Smooth muscle cell (in vitro differentiated cells): ENCODE results near the gene DPEP1. TPM values are rescaled to one million over a fixed set of nuclear protein-coding genes. Genes with fewer than 3 reads are reported as not detected.
A peak's percentile ranks its signal among the peaks of the same experiment; 100 is the strongest.

Experiments
- DNase-seq: peaks from one replicate; lab custom pipeline; 2025; ENCODE audit not compliant: unreplicated experiment; lab: John Stamatoyannopoulos, UW
- H2AFZ ChIP-seq: fragments of 200-600 bp; sonication (generic); 2 replicates; pipeline ENCODE4 v1.6.0; 2016; ENCODE audit warnings: antibody characterized with exemption, low read depth, mild to moderate bottlenecking
- H3F3A ChIP-seq: fragments of 200-600 bp; sonication (generic); 2 replicates; pipeline ENCODE4 v1.6.0; 2017; ENCODE audit warnings: antibody characterized with exemption, low read depth
- H3K27ac ChIP-seq: fragments of 200-600 bp; sonication (generic); 2 replicates; pipeline ENCODE4 v1.5.1; 2016; ENCODE audit warnings: low read depth, mild to moderate bottlenecking
- H3K27me3 ChIP-seq: fragments of 200-600 bp; sonication (generic); 2 replicates; pipeline ENCODE4 v1.6.1; 2016; ENCODE audit warnings: low read depth, mild to moderate bottlenecking
- H3K36me3 ChIP-seq: fragments of 200-600 bp; sonication (generic); 2 replicates; pipeline ENCODE4 v1.5.1; 2016; ENCODE audit warnings: low read depth
- H3K4me1 ChIP-seq: fragments of 200-600 bp; sonication (generic); 2 replicates; pipeline ENCODE4 v1.5.1; 2016; ENCODE audit warnings: low read depth
- H3K4me2 ChIP-seq: fragments of 200-600 bp; sonication (generic); 2 replicates; pipeline ENCODE4 v1.6.0; 2016; ENCODE audit warnings: mild to moderate bottlenecking
- H3K4me3 ChIP-seq: fragments of 200-600 bp; sonication (generic); 2 replicates; pipeline ENCODE4 v1.5.1; 2016; ENCODE audit warnings: mild to moderate bottlenecking
- H3K79me2 ChIP-seq: fragments of 200-600 bp; sonication (generic); 2 replicates; pipeline ENCODE4 v1.6.0; 2016; ENCODE audit warnings: low read depth, mild to moderate bottlenecking
- H3K9ac ChIP-seq: fragments of 200-600 bp; sonication (generic); 2 replicates; pipeline ENCODE4 v1.6.0; 2016; ENCODE audit warnings: low read depth
- H3K9me3 ChIP-seq: fragments of 200-600 bp; sonication (generic); replicated peaks from 2 replicates; pipeline ENCODE4 v1.5.1; 2016; ENCODE audit warnings: low read depth
- H4K20me1 ChIP-seq: fragments of 200-600 bp; sonication (generic); 2 replicates; pipeline ENCODE4 v1.6.0; 2016; ENCODE audit warnings: low read depth
- WGBS: methylation state at CpG from one replicate; pipeline ENCODE4 v1.1.7; 2016; ENCODE audit warnings: low lambda C conversion rate; 5-methylcytosine and 5-hydroxymethylcytosine counted together
- polyA plus RNA-seq: library from polyadenylated mRNA; unstranded; fragments of >200 nt; fragmentation: Nextera tagmentation; extraction: Ambion mirVana; gene quantifications from 2 replicates; pipeline ENCODE4 v1.2.1, GENCODE V29; 2016
- total RNA-seq: library from RNA; depleted of rRNA; stranded (reverse); fragments of >200 nt; gene quantifications from 2 replicates; pipeline ENCODE4 v1.2.3, GENCODE V29; 2014
- TF ChIP-seq, protein P1 (sequence below): fragments of 200-600 bp; sonication (generic); IDR thresholded peaks from 2 replicates; pipeline ENCODE4 v1.5.1; 2017; ENCODE audit warnings: borderline replicate concordance, mild to moderate bottlenecking, antibody characterized with exemption; ENCODE audit not compliant: insufficient read depth, poor library complexity, severe bottlenecking

Gene DPEP1
- total and polyA plus RNA-seq, 2 experiments from 2014 or later: not detected

DNA sequence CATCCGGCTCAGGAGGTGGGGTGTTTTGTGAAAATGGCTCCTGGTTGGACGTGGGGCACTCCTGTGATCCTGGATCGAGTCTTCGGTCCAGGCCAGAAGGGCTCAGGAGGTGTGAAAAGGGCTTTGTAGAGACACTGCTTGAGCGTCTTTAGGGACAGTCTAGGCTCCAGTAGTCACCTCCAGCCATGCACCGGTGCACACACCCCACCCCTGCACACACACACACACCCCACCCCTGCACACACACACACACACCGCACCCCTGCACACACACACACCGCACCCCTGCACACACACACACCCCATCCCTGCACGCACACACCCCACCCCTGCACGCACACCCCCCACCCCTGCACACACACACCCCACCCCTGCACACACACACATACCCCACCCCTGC, 25.0 kb downstream of the DPEP1 start:
- H3K4me1 ChIP-seq: no peaks in the 10 kb centered on the region
- no peak overlapping the region for H3K9ac ChIP-seq
- H3K9me3 ChIP-seq: no peaks in the 10 kb centered on the region
- H3F3A ChIP-seq: no peaks in the 10 kb centered on the region
- no peak overlapping the region for H3K4me3 ChIP-seq
- DNase-seq: no peak
- no peak overlapping the region for H2AFZ ChIP-seq
- H3K79me2 ChIP-seq: no peaks in the 10 kb centered on the region
- H3K4me2 ChIP-seq: no peak overlapping the region
- no peaks in the 10 kb centered on the region for H3K27me3 ChIP-seq
- H3K36me3 ChIP-seq: no peaks in the 10 kb centered on the region
- TF ChIP-seq, protein P1, sequence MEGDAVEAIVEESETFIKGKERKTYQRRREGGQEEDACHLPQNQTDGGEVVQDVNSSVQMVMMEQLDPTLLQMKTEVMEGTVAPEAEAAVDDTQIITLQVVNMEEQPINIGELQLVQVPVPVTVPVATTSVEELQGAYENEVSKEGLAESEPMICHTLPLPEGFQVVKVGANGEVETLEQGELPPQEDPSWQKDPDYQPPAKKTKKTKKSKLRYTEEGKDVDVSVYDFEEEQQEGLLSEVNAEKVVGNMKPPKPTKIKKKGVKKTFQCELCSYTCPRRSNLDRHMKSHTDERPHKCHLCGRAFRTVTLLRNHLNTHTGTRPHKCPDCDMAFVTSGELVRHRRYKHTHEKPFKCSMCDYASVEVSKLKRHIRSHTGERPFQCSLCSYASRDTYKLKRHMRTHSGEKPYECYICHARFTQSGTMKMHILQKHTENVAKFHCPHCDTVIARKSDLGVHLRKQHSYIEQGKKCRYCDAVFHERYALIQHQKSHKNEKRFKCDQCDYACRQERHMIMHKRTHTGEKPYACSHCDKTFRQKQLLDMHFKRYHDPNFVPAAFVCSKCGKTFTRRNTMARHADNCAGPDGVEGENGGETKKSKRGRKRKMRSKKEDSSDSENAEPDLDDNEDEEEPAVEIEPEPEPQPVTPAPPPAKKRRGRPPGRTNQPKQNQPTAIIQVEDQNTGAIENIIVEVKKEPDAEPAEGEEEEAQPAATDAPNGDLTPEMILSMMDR: no peak
- WGBS: 77% methylated on average over 5 of the region's 10 CpGs
- no peak overlapping the region for H3K27ac ChIP-seq
- H4K20me1 ChIP-seq: no peaks in the 10 kb centered on the region

DNA sequence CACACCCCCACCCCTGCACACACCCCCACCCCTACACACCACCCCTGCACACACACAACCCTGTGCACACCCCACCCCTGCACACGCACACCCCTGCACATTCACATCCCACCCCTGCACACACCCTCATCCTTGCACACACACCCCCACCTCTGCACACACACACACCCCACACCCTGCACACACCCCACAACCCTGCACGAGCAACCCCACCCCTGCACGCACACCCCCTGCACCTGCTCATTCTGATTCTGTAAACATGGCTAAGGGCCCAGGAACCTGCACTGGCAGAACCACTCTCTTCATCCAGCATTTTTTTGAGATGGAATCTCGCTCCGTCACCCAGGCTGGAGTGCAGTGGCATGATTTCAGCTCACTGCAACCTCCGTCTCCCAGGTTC, 25.9 kb downstream of the DPEP1 start:
- WGBS: 93% methylated on average over 5 of the region's 6 CpGs
- Histone ChIP-seq H3K9ac (no peak overlapping the region), H3K9me3 (no peaks in the 10 kb centered on the region), H3K4me2 (no peak overlapping the region), H3K36me3 (no peaks in the 10 kb centered on the region), H4K20me1 (no peaks in the 10 kb centered on the region), H3K27ac (no peak overlapping the region), H3F3A (no peaks in the 10 kb centered on the region), H3K4me3 (no peak overlapping the region), H3K79me2 (no peaks in the 10 kb centered on the region), H3K4me1 (no peaks in the 10 kb centered on the region), H3K27me3 (no peaks in the 10 kb centered on the region), H2AFZ (no peak overlapping the region)
- no peak for DNase-seq
- TF ChIP-seq, protein P1: no peak

DNA sequence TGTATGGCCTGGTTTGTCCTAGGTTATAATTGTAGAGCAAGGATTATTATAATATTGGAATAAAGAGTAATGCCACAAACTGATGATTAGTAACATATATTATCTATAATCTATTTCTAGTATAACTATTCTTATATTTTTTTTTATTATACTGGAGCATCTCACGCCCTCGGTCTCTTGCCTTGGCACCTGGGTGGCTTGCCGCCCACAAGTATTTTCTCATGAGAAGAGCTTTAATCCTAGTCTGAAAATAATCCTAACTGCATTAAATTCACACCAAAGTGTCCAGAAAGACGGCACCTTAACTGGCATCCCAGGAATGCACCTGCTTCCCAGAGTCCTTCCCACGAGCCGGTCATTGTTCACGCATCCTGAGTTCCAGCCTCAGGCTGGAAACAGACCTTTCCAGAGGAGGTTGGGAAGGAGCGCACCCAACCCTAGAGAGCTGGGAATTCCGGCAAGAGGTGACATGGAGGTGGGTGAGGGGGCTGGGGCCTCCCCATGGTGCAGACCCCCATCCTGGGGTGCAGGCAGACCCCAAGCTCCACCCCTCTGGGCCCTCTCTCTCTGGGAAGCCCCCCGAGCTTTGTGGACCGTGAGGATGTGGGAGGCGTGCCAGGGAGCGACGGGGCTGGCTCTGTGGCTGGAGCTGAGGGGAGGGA, 28.1 kb downstream of the DPEP1 start:
- Histone ChIP-seq H3K27ac (no peak overlapping the region), H3K4me2 (peak overlapping the region; percentile 68), H3K36me3 (no peaks in the 10 kb centered on the region), H3F3A (no peaks in the 10 kb centered on the region), H3K79me2 (no peaks in the 10 kb centered on the region), H3K9ac (no peak overlapping the region), H4K20me1 (no peaks in the 10 kb centered on the region), H3K4me1 (no peaks in the 10 kb centered on the region), H3K9me3 (no peaks in the 10 kb centered on the region), H3K27me3 (no peaks in the 10 kb centered on the region), H2AFZ (no peak overlapping the region), H3K4me3 (no peak overlapping the region)
- DNase-seq: no peak
- WGBS: 67% methylated on average over 12 of the region's 14 CpGs
- TF ChIP-seq, protein P1: no peak

DNA sequence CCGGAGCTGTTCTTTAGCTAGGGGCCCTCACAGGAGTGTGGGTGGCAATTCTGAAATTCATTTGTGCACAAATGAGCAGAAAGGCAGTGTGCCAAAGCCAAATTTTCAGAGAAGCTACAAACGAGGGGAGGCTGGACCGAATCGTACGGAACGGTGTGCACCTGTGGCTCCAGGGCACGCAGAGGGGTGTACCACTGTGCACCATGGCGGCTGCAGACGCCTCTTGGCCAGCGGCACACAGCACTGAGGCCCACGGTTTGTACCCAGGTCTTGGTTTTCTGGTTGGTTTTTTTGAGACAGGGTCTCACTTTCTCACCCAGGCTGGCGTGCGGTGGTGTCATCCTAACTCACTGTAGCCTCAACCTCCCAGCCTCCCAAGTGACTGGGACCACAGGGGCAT, 29.1 kb downstream of the DPEP1 start:
- Histone ChIP-seq H3K4me3 (no peak overlapping the region), H3K9ac (no peak overlapping the region), H4K20me1 (peaks cover 3% of the 10 kb centered on the region), H3K27ac (no peak overlapping the region), H3K4me1 (no peaks in the 10 kb centered on the region), H3F3A (no peaks in the 10 kb centered on the region), H3K36me3 (no peaks in the 10 kb centered on the region), H2AFZ (no peak overlapping the region), H3K4me2 (no peak overlapping the region), H3K9me3 (no peaks in the 10 kb centered on the region), H3K27me3 (no peaks in the 10 kb centered on the region), H3K79me2 (no peaks in the 10 kb centered on the region)
- WGBS: 93% methylated on average over 13 of the region's 13 CpGs
- DNase-seq: no peak
- TF ChIP-seq, protein P1: no peak
